GF-D8 (cell line): ENCODE data around the gene AZU1.

Source experiments
- DNase-seq: peaks from one replicate; lab custom pipeline; 2025; lab: John Stamatoyannopoulos, UW

AZU1 gene

DNA sequence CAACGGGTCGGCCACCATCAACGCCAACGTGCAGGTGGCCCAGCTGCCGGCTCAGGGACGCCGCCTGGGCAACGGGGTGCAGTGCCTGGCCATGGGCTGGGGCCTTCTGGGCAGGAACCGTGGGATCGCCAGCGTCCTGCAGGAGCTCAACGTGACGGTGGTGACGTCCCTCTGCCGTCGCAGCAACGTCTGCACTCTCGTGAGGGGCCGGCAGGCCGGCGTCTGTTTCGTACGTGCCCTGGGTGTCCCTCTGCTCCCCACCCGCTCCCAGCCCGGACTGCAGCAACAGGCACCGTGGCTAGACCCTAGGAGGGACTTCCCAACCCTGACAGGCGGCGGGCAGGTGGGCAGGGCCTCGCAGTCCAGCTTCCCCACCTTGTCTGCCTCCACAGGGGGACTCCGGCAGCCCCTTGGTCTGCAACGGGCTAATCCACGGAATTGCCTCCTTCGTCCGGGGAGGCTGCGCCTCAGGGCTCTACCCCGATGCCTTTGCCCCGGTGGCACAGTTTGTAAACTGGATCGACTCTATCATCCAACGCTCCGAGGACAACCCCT lies 28.0 kb downstream of the AZU1 start:
- no peak for DNase-seq

DNA sequence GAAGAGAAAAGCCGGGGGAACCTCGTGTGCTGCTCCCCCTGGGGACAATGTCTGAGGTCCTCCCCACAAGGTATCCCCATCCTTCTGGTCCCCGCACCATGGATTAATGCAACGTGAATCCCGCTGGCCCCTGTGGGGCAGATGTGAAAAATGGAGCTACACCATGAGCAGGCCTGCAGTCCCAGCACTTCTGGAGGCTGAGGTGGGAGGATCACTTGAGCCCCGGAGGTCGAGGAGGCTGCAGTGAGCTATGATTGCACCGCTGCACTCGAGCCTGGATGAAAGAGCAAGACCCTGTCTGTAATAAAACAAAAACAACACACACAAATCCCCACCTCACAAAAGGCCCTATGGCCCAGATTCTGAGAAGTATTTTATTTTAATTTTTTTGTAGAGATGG lies 30.6 kb downstream of the AZU1 start:
- DNase-seq, result no peak

DNA sequence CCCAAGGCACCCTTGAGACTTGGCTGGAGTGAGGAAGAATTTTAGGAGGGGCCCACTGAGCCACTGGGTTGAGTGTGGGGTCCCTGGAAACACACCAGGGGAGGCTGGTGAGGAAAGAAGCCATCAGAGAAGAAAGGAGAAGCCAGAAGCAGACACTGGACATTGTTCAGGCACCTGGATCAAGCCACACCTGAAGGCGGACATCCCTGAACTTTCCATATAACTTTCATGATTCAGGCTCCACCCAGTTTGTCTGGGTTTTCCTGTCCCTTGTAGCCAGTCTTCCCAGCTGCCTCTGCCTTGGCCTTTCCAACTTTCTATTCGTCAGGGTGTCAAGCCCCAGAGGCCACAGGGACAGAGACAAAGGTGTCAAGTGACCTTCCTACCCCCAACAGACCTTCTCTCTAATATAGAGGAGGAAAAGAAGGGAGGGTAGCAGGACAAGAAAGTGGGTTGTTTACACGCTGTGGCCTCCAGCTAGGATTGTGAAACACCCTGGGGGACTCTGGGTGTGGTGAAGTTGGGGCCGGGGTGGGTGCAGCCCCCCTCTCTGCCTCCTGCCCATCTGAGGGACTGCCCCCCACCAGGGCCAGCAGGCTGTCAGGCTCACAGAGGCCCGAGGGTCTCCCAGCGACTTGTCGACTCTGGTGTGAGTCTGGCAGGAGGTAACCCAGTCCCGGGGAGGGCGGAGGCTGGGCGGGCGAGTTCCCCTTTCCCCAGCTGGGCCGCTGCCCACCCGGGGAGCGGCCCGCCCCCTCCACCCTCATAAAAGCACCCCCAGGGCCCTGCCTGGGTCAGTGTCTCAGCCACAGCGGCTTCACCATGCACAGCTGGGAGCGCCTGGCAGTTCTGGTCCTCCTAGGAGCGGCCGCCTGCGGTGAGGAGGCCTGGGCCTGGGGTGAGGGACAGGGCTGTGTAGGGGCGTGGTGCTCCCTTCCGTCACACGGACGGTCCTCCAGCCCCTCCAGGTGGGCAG lies 31.5 kb downstream of the AZU1 start, which contains the start of gene CFD:
Gene CFD, plus strand, starts transcription at position 797 of the 976 bp plus-strand sequence. Its CDS starts 26 bp downstream, at position 823.
- DNase-seq, result peak; percentile 78

DNA sequence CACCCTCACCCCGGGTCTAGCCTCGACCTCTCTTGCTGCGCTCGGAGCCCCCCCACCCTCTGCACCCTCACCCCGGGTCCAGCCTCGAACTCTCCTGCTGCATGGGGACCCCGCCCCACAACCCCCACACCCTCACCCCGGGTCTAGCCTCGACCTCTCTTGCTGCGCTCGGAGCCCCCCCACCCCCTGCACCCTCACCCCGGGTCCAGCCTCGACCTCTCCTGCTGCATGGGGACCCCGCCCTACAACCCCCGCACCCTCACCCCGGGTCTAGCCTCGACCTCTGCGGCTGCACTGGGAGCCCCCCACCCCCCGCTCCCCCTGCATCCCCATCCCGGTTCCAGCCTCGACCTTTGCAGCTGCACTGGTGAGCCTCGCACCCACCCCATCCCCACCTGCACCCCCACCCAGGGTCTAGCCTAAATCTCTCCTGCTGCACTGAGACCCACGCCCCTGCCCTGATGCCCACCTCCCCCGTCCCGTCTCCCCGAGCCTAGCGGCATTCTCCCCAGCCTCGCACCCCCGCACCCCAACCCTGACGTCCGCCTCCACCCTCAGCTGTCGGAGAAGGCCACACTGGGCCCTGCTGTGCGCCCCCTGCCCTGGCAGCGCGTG lies 33.6 kb downstream of the AZU1 start:
- no peak for DNase-seq

DNA sequence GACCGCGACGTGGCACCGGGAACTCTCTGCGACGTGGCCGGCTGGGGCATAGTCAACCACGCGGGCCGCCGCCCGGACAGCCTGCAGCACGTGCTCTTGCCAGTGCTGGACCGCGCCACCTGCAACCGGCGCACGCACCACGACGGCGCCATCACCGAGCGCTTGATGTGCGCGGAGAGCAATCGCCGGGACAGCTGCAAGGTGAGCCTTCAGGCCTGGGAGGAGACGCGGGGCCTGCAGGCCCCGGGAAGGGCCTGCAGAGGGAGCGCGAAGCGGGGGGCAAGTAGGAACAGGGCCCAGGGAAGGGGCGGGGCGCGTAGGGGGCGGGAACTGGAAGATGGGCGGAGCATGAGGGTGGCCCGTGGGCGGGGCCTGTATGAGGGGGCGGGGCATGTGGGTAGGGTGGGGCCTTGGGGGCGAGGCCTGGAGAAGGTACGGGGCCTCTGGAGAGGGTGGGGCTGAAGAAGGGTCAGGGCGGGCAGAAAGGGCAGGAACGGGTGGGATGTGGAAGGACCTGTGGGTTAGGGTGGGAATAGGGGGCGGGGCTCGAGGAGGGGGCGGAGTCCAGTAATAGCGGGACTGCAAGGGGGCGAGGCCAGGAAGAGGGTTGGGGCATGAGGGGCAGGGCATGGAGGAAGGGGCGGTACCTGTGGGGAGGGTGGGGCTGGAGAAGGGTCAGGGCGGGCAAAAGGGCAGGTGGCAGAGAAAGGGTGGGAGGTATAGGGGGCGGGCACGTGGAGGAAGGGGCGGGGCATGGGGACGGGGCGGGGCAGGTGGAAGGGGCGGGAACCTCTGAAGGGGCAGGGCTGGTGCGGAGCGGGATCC lies 34.3 kb downstream of the AZU1 start:
- peak; percentile 74 for DNase-seq

DNA sequence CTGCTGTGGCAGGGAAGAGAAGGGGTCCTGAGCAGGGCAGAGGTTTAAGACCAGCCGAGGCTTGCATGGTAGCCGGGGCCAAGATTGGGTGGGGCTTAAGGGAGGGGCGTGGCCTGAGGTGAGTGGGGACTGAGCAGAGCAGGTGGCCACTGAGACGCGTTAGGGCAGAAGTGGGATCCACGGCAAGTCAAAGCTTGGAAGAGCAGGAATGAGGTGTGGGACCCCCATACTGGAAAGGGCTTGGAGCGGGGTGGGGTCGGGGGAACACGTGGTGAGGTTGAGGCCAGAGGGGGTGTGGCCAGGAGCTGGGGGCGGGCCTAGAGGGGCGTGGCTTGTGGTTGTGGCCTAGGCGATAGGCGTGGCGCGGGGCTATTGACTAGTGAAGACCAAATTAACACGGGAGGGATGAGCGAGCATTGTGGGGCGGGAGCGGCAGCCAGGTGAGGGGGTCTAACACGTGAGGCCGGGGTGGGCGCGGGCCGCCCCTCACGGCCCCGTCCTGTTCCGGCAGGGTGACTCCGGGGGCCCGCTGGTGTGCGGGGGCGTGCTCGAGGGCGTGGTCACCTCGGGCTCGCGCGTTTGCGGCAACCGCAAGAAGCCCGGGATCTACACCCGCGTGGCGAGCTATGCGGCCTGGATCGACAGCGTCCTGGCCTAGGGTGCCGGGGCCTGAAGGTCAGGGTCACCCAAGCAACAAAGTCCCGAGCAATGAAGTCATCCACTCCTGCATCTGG lies 35.1 kb downstream of the AZU1 start:
- DNase-seq, result no peak

DNA sequence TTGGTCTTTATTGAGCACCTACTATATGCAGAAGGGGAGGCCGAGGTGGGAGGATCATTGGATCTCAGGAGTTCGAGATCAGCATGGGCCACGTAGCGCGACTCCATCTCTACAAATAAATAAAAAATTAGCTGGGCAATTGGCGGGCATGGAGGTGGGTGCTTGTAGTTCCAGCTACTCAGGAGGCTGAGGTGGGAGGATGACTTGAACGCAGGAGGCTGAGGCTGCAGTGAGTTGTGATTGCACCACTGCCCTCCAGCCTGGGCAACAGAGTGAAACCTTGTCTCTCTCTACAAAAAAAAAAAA lies 35.6 kb downstream of the AZU1 start:
- DNase-seq, result no peak

DNA sequence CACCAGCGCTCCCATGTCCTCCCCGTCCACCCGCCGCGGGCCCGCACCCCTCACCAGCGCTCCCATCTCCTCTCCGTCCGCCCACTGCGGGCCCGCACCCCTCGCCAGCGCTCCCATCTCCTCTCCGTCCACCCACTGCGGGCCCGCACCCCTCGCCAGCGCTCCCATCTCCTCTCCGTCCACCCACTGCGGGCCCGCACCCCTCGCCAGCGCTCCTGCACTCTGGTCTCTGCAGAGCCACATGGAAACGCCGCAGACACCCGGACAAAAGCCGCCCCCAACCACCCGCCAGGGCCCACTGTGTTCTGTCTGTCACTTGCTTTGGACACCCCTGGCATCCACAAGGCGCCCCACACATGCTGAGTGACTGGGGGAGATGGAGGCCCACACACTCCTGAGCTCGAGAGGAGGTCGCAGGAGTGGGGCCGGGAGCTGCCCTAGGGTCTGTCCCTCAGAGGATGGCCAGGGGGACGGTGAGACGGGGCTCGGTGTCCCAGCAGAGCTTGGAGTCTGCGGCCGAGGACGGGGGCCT lies 39.2 kb downstream of the AZU1 start:
- no peak for DNase-seq

DNA sequence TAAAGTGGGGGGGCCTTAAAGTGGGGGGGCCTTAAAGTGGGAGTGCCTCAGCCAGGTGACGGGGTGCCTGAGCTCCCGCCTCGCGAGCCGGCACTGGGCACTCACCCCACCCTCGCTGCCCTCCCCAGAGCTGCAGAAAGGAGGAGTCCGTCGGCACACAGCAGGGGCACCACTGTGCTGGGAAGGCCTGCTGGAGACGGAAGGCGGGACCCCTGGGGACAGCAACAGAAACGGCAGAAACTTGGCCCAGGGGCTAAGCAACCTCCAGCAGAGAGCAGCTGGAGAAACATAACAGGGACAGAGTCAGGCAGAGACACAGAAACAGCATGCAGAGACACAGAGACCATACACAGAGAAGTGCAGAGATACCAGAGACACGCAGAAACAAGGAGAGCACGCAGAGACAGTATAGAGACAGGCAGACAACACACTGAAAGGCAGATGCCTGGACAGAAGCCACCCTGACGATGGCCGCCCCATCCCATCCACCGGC lies 39.7 kb downstream of the AZU1 start:
- no peak for DNase-seq

DNA sequence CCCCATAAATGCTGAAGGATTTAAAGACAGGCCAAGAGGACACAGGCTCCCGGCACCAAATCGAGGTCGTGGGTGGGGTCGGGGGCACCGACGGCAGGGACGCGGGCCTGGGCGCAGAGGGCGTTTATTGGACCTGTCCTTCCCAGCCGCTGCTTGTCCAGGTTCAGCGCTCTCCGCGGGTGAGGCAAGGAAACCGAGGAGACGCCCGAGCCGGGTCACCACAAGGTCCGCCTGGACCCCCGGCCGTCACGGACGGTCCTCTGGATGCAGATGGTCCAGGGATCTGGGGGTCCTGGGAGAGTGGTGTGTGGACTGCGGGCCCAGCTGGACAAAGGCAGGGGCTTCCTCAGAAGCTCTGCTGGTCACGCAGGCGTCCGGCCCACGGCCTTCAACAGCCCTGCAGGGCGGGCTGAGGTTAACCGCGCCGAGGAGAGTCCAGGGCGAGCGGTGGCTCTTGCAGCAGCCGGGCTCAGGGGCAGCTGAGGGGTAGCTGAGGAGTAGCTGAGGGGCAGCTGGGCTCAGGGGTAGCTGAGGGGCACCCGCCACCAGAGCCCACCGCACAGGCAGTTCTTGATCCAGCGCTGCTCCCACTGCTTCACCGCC lies 40.3 kb downstream of the AZU1 start:
- no peak for DNase-seq

DNA sequence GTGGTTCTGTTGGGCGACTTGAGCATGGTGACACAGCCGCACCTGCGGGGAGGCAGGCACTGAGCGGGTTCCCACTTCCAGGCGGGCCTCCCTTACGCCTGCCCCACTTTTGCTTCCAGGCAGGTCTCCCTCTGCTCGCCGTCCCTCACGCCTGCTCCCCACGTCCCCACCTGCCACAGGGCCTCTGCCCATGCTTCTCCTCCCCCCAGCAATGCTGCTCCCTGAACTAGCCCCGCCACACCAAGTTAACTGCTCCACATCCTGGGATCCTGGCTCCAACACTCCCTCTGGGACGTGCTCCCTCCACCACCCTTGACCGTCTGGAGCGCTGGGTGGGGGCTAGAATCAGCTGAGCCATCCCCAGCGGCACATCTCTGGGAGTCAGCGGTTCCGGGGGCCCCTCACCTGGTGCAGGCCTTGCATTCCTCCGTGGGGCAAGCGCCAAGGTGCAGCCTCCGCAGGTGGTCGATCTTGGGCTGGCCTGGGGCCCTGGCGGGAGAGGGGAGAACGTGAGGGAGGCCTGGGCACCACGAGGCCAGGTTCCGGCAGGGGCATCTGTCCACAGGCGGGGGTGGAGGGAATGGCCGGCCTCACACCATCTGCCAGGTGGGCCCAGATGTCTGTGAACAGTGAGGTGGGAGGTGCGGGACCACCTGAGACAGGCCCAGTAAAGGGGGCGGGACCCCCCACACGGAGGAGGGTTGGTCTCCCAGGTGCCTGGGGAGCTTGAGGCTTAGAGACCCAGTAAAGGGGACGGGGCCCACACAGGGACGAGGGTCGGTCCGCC lies 41.0 kb downstream of the AZU1 start:
- no peak for DNase-seq

DNA sequence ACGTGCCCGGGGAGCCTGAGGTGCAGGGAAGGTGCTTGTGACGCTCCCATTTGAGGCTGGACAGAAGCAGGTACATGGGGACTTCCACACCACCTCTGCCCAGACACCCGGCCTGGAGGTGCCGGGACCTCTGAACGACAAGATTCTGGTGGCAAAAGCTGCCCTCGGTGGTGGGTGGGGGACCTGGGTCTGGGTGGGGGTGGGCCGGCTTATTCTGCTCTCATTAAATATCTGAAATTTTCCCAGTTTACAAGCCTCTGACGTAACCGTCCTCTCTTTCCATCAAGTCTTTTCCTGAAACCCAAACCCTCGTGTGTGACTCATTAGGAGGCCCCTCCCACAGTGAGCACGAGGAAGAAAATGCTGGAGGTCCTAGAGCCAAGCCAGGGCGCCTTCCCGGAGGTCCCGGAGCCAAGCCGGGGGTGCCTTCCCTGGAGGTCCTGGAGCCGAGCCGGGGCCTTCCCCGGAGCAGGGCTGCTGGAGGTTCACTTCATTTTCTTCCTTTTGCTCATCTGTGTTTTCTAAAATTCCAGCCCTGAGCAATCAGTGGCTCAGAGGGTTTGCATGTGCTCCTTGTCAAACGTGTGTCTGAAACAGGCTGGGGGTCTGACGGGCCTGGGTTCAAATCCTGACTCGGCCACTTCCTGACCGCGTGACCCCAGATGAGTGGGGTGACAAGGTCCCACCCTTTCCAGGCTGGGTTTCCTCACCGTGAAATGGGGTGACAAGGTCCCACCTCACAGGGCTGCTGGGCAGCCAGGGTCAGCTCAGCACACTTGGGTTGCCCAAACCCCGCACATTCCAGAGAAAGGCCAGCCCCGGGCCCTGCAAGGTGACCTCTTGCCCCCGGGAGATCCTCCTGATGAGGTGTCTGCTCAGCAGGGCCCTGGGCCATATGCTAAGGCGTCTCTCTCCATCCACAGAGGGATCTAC lies 41.9 kb downstream of the AZU1 start:
- no peak for DNase-seq

DNA sequence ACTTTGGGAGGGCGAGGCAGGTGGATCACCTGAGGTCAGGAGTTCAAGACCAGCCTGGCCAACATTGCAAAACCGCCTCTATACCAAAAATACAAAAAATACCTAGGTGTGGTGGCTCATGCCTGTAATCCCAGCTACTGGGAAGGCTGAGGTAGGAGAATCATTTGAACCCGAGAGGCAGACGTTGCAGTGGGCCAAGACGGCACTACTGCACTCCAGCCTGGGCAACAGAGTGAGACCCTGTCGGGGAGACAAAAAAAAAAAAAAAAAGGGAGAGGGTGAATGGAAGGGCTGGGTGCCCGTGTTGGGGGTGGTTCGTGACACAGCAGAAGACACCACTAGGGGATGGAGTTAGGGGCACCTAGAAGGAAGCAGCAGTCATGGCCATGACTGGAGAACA lies 42.7 kb downstream of the AZU1 start:
- no peak for DNase-seq

DNA sequence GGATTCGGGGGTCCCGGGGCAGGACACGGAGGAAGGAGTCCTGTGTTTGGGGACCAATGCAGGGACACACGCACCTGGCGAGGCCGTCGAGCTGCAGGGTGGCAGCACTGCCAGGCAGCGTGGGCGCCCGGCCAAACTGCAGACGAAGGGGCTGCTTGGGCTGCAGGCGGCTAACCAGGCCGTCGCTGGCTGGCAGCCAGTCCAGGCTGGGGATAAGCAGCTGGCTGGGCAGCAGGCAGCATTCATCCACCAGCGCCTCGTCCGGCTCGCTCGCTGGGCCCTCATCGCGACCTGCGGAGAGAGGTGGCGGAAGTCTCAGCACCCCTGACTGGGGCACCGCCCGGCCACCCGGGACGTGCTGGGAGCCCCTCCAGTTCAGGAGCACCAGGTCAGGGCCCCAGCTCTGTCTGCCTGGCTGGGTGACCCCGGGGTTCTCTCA lies 43.3 kb downstream of the AZU1 start:
- DNase-seq, result no peak

DNA sequence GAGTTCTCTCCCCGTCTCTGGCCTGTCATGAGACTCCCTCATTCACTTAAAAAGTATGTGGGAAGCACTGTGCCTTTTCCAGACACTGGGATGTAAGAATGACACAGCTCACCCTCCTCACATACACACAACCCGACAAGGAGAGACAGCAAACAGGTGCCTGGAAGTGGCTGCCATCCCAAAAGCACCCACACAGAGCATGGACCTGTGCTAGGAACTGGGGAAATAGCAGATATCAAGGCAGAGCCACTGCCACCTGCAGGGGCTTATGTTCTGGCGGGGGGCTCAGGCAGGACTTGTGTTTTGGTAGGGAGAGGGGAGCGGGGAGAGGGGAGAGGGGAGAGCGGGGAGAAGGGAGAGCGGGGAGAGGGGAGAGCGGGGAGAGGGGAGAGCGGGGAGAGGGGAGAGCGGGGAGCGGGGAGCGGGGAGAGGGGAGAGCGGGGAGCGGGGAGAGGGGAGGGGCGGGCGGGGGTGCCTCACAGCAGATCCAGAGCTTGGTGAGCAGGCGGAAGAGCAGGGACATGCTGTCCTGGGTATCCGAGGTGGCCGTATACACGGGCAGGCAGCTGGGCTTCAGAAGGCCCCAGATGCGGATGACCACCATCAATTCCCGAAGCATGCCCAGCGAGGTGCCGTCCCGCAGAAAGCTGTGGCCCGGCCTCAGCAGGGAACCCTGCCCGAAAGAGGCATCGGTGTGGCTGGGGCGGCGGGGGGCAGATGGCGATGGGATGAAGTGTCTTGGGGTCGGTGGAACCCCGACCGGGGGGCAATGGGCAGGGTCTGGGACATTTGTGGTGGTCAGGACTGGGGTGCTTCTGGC lies 44.0 kb downstream of the AZU1 start:
- DNase-seq, result no peak

DNA sequence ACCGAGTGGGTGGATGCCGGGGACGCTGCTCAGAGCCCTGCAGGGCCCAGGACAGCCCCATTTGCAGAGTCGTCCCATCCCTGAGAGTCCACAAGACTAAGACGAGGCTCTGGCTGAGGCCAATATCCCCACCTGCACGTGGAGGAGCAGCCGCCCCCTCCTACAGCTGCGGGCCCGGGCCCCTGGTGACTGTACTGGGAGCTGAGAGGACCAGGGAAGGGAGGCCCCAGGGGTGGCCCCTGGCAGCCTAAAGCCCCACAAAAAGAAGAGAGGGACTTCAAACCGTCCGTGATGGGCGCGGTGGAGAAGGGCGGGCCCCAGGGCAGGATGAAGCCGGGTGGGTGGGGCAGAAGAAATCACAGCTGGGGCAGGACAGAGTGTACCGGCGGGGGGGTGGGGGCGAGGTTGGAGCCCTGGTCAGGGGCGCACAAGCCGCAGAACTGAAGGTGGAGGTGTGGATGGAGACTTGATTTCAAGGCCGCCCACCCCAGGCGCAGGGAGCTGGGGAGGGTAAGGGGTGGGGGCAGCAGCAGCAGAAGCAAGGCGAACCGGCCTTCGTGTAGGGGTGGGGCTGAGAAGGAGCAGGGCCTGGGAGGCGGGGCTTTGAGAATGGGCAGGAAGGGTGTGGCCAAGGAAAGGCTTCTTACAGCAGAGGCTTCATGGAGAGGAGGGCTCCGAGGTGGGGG lies 44.8 kb downstream of the AZU1 start:
- no peak for DNase-seq

DNA sequence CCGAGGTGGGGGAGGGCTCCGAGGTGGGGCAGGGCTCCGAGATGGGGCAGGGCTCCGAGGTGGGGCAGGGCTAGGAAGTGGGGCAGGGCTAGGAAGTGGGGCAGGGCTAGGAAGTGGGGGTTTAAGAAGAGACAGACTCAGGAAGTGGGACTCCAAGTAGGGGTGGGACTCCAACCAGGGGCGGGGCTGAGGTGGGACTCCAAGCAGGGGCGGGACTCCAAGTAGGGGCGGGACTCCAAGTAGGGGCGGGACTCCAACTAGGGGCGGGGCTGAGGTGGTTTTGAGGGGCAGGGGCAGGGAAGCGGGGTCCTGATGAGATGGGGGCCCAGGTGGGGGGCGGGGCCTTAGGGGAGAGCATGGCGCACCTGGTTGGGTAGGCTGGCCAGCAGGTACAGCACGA lies 45.4 kb downstream of the AZU1 start:
- DNase-seq, result no peak
